Muscle of back (tissue), 11 donors: ENCODE results near the gene SMYD4. TPM values are rescaled to one million over a fixed set of nuclear protein-coding genes. Genes with fewer than 3 reads are reported as not detected.

Experiments used
- DNase-seq, 3 donors: peaks; one replicate each; pipeline versions ENCODE4 v3.0.0 to v3.0.0-alpha.2; 2013
- polyA plus RNA-seq, 10 donors: library from polyadenylated mRNA; unstranded; fragments of 120-200 nt; gene quantifications; one replicate each; pipeline ENCODE4 v1.2.1, GENCODE V29; 2013; ENCODE audit not compliant: insufficient read length in 10 of 10

Gene SMYD4
- polyA plus RNA-seq, 10 donors, result 5.4 to 10.2 (median 7.4) TPM

- DNase-seq, result no peak
Observed at GRCh38 chr17:1732833-1733321, 96.8 kb downstream of the SMYD4 start.

GRCh38 chr17:1732241-1732832 is 97.4 kb downstream of the SMYD4 start:
- no peak for DNase-seq

DNA sequence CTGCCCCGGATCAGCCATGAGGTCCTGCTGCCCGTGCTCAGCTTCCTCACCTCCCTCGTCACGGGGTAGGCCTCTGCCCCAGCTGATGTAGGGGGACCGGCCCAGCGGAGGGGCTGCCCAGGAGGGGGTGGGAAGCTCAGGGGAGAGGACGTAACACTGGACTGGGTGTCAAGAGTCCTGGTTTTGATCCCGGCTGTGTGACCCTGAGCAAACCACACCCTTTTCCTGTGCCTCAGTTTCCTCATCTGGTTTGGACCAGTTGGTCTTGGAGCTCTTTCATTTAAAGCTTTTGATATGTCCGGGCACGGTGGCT is 98.6 kb downstream of the SMYD4 start:
- DNase-seq, result no peak

- peak; percentile 78 to 92 (median 89) for DNase-seq
Observed at GRCh38 chr17:1730326-1731193, 99.1 kb downstream of the SMYD4 start.

- DNase-seq, result no peak
Observed at GRCh38 chr17:1729966-1730325, 99.8 kb downstream of the SMYD4 start.

Other genes starting within 250 kb of the SMYD4 start
- gene SLC43A2, start 201.1 kb downstream of the SMYD4 start, polyA plus RNA-seq, result 1 to 10 TPM; 2.9 to 6.3 (median 3.6) TPM
- 1 to 10 TPM; 5.3 to 9.8 (median 7.0) TPM for gene SCARF1, start 184.2 kb downstream of the SMYD4 start, polyA plus RNA-seq
- 1 to 10 TPM; 2.9 to 5.6 (median 3.7) TPM for gene RILP, start 180.0 kb downstream of the SMYD4 start, polyA plus RNA-seq
- 100 to 1,000 TPM; 180 to 217 (median 189) TPM for gene PRPF8, start 145.0 kb downstream of the SMYD4 start, polyA plus RNA-seq
- gene TLCD2, start 119.5 kb downstream of the SMYD4 start, polyA plus RNA-seq, result 10 to 100 TPM in 1 of 10 donors, 1 to 10 TPM in 9; 3.9 to 11.3 (median 5.2) TPM
- gene WDR81, start 105.2 kb downstream of the SMYD4 start, polyA plus RNA-seq, result 10 to 100 TPM in 9 of 10 donors, 1 to 10 TPM in 1; 6.4 to 16.6 (median 11.5) TPM
- 1 to 10 TPM in 5 of 10 donors, under 1 TPM in 5; 0.35 to 2.1 (median 1.1) TPM for gene SERPINF2, start 87.0 kb downstream of the SMYD4 start, polyA plus RNA-seq
- 100 to 1,000 TPM; 241 to 389 (median 322) TPM for gene SERPINF1, start 67.8 kb downstream of the SMYD4 start, polyA plus RNA-seq
- 10 to 100 TPM; 45.1 to 68.1 (median 53.8) TPM for gene RPA1, start 103 bp upstream of the SMYD4 start, polyA plus RNA-seq
- 1 to 10 TPM in 6 of 10 donors, under 1 TPM in 4; 0.70 to 1.8 (median 1.1) TPM for gene RTN4RL1, start 195.4 kb upstream of the SMYD4 start, polyA plus RNA-seq
- 10 to 100 TPM; 22.8 to 38.8 (median 26.5) TPM for gene DPH1, start 200.3 kb upstream of the SMYD4 start, polyA plus RNA-seq
- gene OVCA2, start 212.1 kb upstream of the SMYD4 start, polyA plus RNA-seq, result 10 to 100 TPM in 5 of 10 donors, 1 to 10 TPM in 5; 6.5 to 15.3 (median 10.6) TPM
- 10 to 100 TPM; 19.2 to 44.6 (median 32.1) TPM for gene HIC1, start 225.2 kb upstream of the SMYD4 start, polyA plus RNA-seq